ENCODE data around the gene ICAM3. TPM values are rescaled to one million over a fixed set of nuclear protein-coding genes. Genes with fewer than 3 reads are reported as not detected.

Gene ICAM3
- total RNA-seq, 1 donor from 2014 or later, result 5.0 TPM

- no peak for FAIRE-seq
- no peaks in the 10 kb centered on the region for H3K27me3 ChIP-seq (ENCODE audit: control insufficient read depth, insufficient read depth, low read length)
- peaks cover 14% of the 10 kb centered on the region for H3K36me3 ChIP-seq (ENCODE audit: control insufficient read depth, insufficient read depth, low read length)
- peak; percentile 55 for DNase-seq (ENCODE audit: low read depth)
- TF ChIP-seq CTCF (IDR thresholded peaks at IDR 0.05; ENCODE audit: insufficient read depth, low read length, severe bottlenecking), result no peak
- H3K4me3 ChIP-seq (ENCODE audit: low read depth, low read length), result peak overlapping the region; percentile 67
Observed at GRCh38 chr19:10292206-10292788, 47.1 kb downstream of the ICAM3 start.

GRCh38 chr19:10291554-10292205 is 47.7 kb downstream of the ICAM3 start:
- H3K27me3 ChIP-seq (ENCODE audit: control insufficient read depth, insufficient read depth, low read length), result no peaks in the 10 kb centered on the region
- peak overlapping the region; percentile 67 for H3K4me3 ChIP-seq (ENCODE audit: low read depth, low read length)
- DNase-seq (ENCODE audit: low read depth) (no peak), FAIRE-seq (no peak)
- no peak for TF ChIP-seq CTCF (IDR thresholded peaks at IDR 0.05; ENCODE audit: insufficient read depth, low read length, severe bottlenecking)
- H3K36me3 ChIP-seq (ENCODE audit: control insufficient read depth, insufficient read depth, low read length), result peaks cover 14% of the 10 kb centered on the region

- FAIRE-seq (no peak), DNase-seq (ENCODE audit: low read depth) (peak; percentile 36)
- H3K27me3 ChIP-seq (ENCODE audit: control insufficient read depth, insufficient read depth, low read length), result no peaks in the 10 kb centered on the region
- peak overlapping the region; percentile 67 for H3K4me3 ChIP-seq (ENCODE audit: low read depth, low read length)
- H3K36me3 ChIP-seq (ENCODE audit: control insufficient read depth, insufficient read depth, low read length), result peaks cover 14% of the 10 kb centered on the region
- TF ChIP-seq CTCF (IDR thresholded peaks at IDR 0.05; ENCODE audit: insufficient read depth, low read length, severe bottlenecking), result no peak
Observed at GRCh38 chr19:10290876-10291553, 48.4 kb downstream of the ICAM3 start.

- Histone ChIP-seq H3K4me3 (ENCODE audit: low read depth, low read length) (peak overlapping the region; percentile 67), H3K36me3 (ENCODE audit: control insufficient read depth, insufficient read depth, low read length) (peaks cover 14% of the 10 kb centered on the region), H3K27me3 (ENCODE audit: control insufficient read depth, insufficient read depth, low read length) (no peaks in the 10 kb centered on the region)
- DNase-seq (ENCODE audit: low read depth) (no peak), FAIRE-seq (no peak)
- TF ChIP-seq CTCF (IDR thresholded peaks at IDR 0.05; ENCODE audit: insufficient read depth, low read length, severe bottlenecking), result no peak
Observed at GRCh38 chr19:10290357-10290875, 49.0 kb downstream of the ICAM3 start.

- Histone ChIP-seq H3K4me3 (ENCODE audit: low read depth, low read length) (peak within 1 kb of the TSS; percentile 67), H3K27me3 (ENCODE audit: control insufficient read depth, insufficient read depth, low read length) (no peaks in the 10 kb centered on the region), H3K36me3 (ENCODE audit: control insufficient read depth, insufficient read depth, low read length) (peaks cover 14% of the 10 kb centered on the region)
- DNase-seq (ENCODE audit: low read depth), result peak; percentile 27
- TF ChIP-seq CTCF (IDR thresholded peaks at IDR 0.05; ENCODE audit: insufficient read depth, low read length, severe bottlenecking), result no peak
- FAIRE-seq, result no peak
Observed at GRCh38 chr19:10289836-10290356, 49.5 kb downstream of the ICAM3 start, which contains the start of gene ICAM5. Gene ICAM5 (plus strand): TSS chr19:10289952. CDS start chr19:10290044, 92 bp downstream.
